NCI-H524 treated with DMSO at 0.1 percent for 48 hours (cell line): ENCODE data around the gene PRR18.
"Not testable (repeated sequence)": the region's sequence is repeated elsewhere in the genome, so short reads cannot be mapped to it uniquely, and the experiment has no call there.

Experiments
- DNase-seq: peaks from one replicate; lab custom pipeline; 2025; lab: John Stamatoyannopoulos, UW

The PRR18 gene, protein sequence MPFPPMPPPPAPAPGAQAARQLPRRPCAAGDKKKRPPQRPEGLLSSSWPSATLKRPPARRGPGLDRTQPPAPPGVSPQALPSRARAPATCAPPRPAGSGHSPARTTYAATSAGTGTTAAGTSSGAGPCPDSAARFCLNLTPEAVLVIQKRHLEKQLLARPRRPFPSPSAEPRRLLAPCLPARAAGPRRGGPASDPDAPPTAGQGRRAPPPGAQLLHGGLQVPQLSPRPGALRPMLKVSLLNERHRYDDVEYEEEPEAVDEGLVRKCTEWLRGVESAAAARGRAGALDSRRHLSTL

DNA sequence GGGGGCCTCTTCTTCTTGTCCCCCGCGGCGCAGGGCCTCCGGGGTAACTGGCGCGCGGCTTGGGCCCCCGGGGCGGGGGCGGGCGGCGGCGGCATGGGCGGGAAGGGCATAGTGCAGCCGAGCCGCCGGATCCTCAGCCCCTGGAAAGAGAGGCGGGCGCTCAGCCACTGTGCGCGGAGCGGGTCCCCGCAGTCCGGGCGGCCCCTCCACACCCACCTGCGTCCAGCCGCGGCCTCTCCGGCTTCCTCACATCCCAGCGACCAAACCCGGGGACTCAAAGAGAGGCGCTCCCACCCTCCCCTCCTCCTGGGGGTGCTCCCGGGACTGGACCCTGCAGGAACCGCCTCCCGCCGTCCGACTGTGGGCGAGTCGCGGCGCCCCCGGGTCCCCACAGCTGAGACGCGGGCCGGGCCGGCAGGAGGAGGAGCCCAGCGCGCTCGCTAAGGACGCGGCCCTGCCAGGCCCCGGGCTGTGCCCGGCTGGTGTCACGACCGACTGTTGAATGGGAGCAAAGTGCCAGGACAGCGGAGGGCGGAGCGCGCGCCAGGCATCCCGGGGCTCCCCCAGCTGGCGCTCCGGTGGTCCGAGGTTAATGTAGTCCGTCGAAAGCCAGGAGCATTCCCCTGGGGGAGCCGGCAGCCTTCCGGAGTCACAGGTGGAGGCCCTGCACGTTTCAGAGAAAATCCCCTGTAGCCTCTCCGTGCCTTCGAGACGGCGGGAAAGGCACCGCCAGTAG is at the start of gene PRR18:
Gene PRR18 (minus strand): TSS at position 360 of the 736 bp plus-strand sequence. CDS start 250 bp downstream, at position 110.
- DNase-seq = no peak

DNA sequence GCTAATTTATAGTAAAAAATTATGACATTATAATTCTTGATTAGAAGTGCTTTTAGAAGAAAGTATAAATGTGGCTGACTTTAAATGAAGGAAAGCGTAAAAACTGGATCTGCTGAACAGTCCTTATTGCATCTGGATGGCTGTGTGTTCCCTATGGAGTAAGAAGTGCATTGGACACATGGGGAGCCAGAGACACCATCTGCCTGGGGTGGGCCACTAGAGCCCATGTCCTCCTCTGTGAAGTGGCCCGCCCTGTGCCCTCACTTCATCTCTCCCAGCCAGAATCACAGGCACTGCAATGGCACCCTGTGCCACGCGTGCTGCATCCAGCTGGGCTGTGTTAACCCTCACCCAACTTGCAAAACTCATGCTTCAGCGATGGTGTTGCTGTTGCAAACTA is 47.4 kb upstream of the PRR18 start:
- DNase-seq = peak; percentile 1

DNA sequence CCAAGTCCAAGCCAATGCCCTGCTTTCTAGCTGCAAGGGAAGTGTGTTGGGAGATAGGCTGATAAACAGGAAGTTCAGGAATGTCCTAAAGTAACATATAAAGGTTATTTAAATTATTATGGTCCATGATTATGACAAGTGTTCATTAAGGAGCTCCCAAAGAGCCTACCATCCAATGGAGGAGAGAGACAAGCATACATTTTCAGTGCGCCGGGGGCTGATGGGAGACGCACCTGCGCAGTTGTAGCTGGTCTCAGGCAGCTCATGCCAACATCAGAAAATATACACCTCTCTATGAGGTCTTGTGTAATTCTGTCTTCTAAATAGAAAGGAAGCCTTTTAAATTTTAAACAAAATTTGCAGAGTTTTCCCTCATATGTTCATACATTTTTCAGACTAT is 46.8 kb upstream of the PRR18 start:
- DNase-seq = no peak

DNA sequence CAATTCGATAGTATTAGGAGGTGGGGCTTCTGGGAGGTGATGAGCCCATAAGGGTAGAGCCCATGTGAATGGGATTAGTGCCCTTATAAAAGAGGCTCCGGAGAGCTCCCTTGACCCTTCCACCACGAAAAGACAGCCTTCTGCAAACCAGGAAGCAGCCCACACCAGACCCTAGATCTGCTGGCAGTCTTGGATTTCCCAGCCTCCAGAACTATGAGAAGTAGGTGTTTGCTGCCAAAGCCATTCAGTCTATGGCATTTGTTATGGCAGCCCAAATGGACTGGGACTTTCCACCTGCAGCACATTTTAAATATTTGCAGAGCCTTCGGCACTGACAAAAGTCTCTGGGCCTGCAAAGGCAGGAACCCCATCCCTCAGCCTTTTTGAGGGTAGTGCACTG is 46.0 kb upstream of the PRR18 start:
- no peak for DNase-seq

DNA sequence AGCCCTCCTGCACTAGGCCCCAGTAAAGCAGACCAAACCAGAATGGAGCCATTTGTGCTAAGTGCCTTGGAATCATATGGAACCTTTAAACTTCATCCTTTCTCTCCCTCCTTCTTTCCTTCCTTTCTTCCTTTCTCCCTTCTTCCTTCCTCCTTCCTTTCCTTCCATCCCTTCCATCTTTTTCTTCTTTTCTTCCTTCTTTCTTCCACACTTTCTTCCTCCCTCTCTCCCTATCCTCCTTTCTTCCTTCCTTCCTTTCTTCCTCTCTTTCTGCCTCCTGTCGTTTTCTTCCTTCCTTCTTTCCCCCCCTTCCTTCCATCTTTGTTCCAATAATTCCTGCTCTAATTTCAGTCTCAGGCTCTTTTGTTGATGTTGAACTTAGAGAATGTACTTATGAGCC is 45.3 kb upstream of the PRR18 start:
- DNase-seq = no peak

DNA sequence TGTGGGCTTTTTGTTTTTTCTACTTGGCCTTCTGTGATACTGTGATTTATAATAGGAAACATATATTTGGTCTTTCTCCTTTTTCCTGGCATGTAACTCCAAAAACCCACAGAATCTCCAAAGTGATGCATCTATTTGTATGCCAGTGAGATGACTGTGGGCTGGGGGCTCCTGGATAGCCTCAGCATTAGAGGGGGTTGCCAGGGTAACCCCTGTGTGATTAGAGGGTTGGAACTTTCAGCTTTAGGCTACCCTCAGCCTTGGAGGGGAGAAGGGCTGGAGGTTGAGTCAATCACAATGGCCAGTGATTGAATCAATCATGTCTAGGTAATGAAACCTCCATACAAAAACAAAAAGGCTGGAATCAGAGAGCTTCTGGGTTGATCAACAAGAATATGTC is 44.7 kb upstream of the PRR18 start:
- no peak for DNase-seq

DNA sequence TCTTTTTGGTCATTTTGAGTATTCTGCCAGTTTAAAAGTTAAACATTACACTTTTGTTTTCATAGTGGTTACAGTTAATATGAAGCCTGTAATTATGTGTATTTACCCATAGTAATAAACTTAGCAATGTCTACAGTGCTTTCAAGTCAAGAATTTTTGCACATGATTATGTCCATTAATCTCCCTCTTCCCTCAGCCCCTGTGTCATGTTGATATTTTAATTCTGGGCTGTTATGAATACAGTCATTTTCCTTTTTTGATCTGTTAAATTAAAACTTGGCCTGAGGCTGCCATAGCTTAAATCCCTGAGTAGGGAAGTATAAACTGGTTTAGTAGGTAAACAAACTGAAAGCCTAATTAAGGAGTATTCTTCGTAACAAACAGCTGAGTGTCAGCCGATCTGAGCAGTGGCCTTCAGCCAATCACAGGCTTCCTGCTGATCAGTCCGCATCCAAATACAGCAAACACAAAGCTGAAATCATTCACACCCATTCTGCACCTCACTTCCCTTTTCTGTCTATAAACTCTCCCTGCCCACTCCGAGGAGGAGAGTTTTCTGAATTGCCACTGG is 43.6 kb upstream of the PRR18 start:
- no peak for DNase-seq

DNA sequence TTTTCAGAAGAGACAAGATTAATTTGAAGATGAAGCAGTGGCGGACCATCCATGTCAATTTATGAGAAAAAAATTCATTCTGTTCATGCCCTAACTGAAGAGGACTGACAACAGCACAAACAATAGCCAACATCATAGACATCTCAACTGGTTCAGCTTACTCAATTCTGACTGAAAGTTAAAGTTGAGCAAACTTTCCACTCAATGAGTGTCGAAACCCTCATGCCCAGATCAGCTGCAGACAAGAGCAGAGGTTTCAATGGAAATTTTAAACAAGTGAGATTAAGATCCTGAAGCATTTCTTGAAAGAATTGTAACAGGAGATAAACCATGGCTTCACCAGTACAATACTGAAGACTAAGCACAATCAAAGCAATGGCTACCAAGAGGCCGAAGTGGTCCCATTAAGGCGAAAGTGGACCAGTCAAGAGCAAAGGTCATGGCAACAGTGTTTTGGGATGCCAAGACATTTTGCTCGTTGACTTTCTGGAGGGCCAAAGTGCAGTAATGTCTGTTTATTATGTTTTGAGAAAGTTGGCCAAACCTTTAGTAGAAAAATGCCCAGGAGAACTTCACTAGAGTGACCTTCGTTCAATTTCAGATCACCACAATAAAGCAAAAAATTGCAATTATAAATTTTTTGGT is 40.2 kb upstream of the PRR18 start:
- no peak for DNase-seq

DNA sequence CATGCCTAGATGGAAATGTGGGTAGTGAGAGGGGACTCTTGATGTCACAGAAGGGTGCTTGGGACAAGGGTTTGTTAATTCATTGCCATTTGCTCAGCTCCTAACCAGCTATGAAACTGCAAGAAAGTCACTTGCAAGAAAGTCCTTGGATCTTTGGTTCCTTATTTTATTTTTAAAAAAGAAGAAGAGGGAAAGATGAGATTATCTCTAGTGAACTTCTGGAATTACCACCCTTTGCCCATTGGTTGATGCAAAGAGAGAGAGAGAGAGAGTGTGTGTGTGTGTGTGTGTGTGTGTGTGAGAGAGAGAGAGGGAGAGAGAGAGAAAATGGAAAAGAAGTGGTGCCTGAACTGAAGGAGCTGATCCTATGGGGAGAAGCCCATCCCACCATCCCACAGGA is 38.8 kb upstream of the PRR18 start:
- DNase-seq = no peak

DNA sequence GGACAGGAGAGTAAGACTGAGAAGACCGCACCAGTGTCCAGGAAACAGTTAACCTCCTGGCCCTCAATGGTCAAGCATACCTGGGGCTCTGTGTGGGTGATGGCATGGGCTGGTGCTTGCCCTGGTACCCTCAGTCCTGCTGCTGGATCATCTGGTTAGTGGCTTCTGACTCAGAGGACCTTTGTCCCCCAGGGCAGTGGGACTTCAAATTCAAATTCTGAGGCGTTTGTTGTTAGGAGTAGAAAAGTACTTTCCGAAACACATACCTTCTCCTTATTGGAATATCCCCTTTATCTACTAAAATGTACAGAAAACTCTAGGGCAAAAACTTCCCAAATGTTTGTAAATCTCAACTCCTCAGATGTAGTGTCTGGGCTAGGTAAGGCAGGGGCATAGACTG is 38.3 kb upstream of the PRR18 start:
- no peak for DNase-seq

DNA sequence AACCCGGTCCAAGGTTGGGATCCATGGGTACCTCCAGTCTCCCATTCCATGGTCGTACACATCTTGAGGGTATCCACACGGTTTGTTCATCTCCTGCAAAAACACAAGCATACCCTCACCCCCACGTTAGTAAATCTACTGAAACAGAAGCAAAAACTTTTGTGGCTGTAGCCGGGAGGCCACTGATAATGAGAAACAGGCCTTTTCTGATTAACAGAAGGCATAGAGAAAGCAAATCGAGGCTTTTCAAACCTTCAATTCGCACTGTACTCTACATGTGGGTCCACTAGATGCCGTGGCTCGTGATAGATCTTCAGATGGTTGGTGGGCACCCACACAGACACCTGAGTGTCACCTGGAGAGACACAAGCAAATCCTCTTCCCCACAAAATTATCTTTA is 37.5 kb upstream of the PRR18 start:
- DNase-seq = not testable (repeated sequence)

DNA sequence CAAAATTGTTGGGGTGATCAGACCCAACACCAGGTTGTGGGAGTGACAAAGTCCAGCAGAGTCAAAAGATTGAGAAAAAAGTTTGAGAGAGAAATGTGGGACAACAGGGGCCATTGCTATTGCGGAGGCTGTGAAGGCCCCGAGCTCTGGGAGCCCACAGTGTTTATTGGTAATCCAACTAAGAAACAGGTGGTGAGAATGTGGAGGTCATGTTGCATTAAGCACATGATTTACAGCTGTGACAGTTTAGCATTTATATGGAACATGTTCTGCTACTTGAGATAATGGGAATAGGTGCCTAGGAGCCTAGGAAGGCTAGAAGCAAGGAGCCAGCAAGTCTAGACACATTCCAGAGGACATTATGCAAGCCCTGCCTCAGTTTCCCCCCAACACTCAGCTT is 36.7 kb upstream of the PRR18 start:
- peak; percentile 8 for DNase-seq

DNA sequence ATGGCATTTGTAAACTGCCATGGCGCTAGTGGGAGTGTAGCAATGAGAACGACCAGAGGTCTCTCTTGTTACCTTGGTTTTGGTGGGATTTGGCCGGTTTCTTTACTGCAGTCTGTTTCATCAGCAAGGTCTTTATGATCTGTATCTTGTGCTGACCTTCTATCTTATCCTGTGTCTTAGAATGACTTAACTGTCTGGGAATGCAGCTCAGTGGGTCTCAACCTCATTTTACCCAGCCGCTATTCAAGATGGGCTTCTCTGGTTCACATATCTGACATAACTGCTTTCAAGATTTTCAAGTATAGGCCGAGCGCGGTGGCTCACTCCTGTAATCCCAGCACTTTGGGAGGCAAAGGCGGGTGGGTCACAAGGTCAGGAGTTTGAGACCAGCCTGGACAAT is 36.0 kb upstream of the PRR18 start:
- no peak for DNase-seq

DNA sequence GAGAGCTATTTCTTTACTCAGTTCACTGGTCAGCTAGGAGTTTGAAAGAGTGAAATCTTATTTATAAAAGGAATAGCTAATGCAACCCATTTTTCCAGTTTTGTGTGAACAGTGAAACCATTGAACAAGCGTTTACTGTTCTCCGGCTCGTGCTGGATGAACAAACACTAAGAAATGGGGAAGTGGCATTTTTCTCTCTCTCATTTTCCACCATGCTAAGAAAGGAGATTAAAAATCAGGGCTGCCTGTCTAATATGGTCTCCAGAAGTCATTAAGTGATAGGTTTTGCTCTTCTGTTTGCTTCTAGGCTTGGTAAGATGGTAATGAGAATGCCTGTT is 34.9 kb upstream of the PRR18 start:
- DNase-seq = no peak

DNA sequence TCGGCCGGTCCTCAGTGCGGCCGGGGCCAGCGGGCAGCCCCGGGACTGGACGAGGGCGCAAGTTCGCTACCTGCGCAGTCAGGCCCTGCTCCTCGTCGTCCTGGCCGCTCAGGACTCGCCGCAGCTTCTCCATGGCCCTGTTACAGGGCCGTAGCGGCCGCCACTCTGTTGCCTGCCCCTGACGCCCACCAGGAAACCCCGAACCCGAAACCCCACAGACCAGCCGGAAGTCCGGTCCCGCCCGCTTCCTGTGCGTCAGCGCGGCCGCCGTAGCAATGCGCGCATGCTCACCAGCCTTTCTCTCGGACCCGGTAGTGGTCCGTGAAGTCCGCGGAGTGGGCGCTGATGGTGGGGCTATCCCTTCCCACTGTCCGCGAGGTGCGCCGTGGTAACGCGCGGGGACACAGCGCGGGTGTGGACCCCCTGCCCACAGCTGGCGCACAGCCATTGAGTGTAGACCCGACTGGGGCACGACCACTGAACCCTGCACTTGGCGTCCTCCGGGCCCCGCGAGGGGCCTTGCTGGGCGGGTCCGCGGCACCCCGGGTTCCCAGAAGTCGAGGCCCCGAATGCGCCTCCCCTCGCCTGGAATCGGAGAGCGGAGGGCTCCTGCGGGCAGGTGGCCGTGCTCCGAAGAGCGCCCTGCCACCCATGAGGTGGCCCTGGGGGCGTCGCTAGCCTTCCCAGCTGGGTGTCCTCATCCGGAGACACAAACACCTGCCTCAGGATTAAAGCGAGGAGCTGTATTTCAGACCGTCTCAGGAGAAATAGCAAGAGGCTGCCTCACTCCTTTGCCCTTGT is 34.4 kb upstream of the PRR18 start, which contains the start of gene SFT2D1:
Gene SFT2D1 (minus strand): TSS at position 197 of the 801 bp plus-strand sequence. CDS start 64 bp downstream, at position 133.
- peak; percentile 31 for DNase-seq

DNA sequence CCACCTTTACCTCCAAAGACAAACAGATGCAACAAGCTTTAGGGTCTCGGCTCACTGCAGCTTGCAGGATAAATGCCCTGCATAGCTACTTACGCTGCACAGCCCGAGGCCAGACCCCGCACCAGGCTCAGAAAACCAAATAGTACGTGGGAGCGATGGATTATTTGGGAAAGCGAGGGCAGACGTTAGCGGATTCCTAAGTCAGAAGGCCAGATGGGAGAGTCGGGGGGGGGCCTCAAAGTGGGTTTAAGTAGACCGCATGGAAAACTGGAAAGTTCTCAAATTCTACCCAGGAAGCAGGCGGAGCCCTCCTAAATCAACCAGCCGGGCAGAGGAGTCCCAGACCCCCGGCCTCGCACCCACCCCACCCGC is 33.8 kb upstream of the PRR18 start:
- no peak for DNase-seq

DNA sequence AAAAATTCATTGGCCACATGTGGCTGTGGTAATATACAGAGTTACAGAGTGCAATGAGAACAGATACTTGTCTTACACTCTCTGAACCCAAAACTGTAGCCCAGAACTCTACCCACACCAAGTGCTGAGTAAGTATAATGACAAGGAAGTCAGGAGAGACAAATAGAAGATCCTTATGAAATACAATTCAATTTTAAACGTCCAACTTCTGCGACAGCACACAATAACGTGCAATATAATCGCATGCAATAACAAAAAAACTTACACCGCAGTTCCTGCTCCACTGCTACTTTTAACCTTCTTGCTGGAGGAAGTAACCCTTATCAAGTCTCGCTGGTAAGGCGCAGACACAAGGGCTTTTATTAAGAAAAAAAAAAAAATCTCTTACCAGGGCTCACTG is 33.3 kb upstream of the PRR18 start:
- no peak for DNase-seq

DNA sequence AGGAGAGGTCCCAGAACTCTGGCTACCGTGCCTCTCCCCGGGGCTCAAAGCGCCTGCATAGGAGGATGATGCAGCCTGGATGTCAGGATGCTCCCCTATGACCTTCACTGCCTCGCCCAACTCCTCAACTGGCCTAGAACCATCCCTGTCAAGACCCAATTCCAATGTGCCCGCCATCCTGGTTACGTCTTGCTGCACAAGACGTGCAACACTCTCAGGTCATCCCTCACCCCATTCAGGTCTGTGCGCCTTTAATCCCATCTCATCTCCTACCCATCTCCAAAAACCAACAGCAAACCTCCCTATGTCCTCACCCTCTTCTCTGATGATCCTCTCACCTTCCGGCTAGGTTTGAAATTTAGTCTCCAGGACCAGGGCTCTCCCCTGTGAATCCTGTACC is 30.7 kb upstream of the PRR18 start:
- DNase-seq = no peak

DNA sequence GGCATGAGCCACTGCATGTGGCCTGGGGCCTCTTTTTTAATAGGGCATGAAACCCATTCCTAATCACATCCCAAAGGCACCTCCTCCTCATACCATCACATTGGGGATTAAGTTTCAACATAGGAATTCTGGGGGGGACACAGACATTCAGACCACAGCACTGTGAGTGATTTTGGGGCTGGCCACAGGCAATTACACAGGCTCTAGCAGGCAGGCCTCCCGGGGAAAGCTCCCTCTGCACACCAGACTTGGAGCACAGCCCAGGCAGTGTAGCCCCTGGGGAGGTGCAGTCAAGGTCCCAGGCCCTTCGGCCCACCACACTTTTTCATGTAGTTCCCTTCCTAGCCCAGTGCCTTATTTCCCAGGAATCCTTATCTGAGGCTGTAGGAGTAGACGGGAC is 28.7 kb upstream of the PRR18 start:
- no peak for DNase-seq

DNA sequence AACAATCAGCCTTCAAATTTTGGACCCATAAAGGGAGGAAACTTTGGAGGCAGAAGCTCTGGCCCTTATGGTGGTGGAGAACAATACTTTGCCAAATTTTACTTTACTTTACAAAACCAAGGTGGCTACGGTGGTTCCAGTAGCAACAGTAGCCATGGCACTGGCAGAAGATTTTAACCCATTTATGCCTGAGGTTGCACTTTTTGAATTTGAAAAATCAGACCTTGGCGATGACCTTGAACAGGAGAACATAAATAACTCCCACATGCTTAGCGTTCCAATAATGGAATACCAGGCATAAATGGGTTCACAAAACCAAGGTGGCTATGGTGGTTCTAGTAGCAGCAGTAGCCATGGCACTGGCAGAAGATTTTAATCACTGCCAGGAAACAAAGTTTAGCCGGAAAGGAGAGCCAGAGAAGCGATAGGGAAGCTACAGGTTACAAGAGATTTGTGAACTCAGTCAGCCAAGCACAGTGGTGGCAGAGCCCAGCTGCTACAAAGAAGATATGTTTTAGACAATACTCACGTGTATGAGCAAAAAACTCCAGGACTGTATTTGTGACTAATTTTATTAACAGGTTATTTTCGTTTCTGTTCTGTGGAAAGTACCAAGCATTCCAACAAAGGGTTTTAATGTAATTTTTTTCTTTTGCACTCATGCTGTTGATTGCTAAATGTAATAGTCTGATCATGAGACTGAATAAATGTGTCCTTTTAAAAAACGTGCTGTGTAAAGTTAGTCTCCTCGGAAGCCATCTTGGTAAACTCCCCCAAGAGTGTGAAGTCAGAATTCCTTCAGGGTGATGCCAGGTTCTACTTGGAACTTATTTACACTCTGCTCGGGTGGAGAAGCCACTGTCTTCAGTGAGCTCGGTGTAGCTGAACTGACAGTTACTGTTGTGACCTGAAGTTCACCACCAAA is 27.4 kb upstream of the PRR18 start:
- no peak for DNase-seq

DNA sequence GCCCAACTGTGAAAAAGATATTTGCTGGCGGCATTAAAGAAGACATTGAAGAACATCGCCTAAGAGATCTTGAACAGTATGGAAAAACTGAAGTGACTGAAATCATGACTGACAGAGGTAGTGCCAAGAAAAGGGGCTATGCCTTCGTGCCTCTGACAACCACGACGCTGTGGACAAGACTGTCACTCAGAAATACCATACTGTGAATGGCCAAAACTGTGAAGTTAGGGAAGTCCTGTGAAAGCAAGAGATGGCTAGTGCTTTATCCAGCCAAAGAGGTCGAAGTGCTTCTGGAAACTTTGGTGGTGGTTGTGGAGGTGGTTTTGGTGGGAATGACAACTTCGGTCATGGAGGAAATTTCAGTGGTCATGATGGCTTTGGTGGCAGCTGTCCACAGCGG is 26.7 kb upstream of the PRR18 start:
- DNase-seq = no peak
